ENCODE measurements around the gene GALNT7. TPM values are rescaled to one million over a fixed set of nuclear protein-coding genes. Genes with fewer than 3 reads are reported as not detected.

The GALNT7 gene
- total and polyA plus RNA-seq, 2 of the 13 experiments (the other 11 are each of a cell fraction or from before 2014, with no cell fraction given), result 0.08 to 0.13 TPM

- TF ChIP-seq, protein P1, sequence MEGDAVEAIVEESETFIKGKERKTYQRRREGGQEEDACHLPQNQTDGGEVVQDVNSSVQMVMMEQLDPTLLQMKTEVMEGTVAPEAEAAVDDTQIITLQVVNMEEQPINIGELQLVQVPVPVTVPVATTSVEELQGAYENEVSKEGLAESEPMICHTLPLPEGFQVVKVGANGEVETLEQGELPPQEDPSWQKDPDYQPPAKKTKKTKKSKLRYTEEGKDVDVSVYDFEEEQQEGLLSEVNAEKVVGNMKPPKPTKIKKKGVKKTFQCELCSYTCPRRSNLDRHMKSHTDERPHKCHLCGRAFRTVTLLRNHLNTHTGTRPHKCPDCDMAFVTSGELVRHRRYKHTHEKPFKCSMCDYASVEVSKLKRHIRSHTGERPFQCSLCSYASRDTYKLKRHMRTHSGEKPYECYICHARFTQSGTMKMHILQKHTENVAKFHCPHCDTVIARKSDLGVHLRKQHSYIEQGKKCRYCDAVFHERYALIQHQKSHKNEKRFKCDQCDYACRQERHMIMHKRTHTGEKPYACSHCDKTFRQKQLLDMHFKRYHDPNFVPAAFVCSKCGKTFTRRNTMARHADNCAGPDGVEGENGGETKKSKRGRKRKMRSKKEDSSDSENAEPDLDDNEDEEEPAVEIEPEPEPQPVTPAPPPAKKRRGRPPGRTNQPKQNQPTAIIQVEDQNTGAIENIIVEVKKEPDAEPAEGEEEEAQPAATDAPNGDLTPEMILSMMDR (CRISPR knock-in tag; IDR thresholded peaks at IDR 0.05), result no peak
- TF ChIP-seq ZSCAN30 (CRISPR knock-in tag; IDR thresholded peaks at IDR 0.05), result no peak
- no peak for TF ChIP-seq ZNF383 (CRISPR knock-in tag; IDR thresholded peaks at IDR 0.05; ENCODE audit: borderline replicate concordance)
These were observed 96.1 kb downstream of the GALNT7 start (continued) for GRCh38 chr4:173264684-173265185.

GRCh38 chr4:173265751-173266150 is 97.1 kb downstream of the GALNT7 start:
- no peak for DNase-seq (ENCODE audit: low spot score)
- Histone ChIP-seq H3K36me3 (replicated peaks in 1 of 2; ENCODE audit: control insufficient read depth in 1 of 2, insufficient read depth in 2 of 2, low read length in 2 of 2) (no peaks in the 10 kb centered on the region), H3K9ac (ENCODE audit: insufficient read depth, low read depth, low read length) (no peak overlapping the region), H3K4me1 (ENCODE audit: insufficient read depth, low read length) (no peaks in the 10 kb centered on the region), H3K27ac (ENCODE audit: extremely low read length, insufficient read depth, low read length) (no peak overlapping the region), H3K4me3 (replicated peaks in 1 of 3; ENCODE audit: insufficient read depth in 1 of 3, low read depth in 2 of 3, low read length in 3 of 3) (no peak overlapping the region), H3K27me3 (ENCODE audit: control insufficient read depth in 1 of 2, insufficient read depth in 2 of 2, low read length in 2 of 2) (no peaks in the 10 kb centered on the region), H4K20me1 (ENCODE audit: insufficient read depth, low read length) (no peaks in the 10 kb centered on the region), H3K9me3 (ENCODE audit: low read length) (no peaks in the 10 kb centered on the region), H2AFZ (ENCODE audit: low read length) (no peak overlapping the region), H3K79me2 (ENCODE audit: insufficient read depth, low read length) (no peaks in the 10 kb centered on the region), H3K4me2 (ENCODE audit: low read depth, low read length) (no peak overlapping the region)
- in situ Hi-C loops (cut with HindIII; ENCODE audit: extremely low pct_ligation_motif_present, low pct_unique_long_range_greater_than_20kb), result no loop called here
- WGBS (ENCODE audit: low lambda C conversion rate), result 30% methylated on average over 6 of the region's 6 CpGs
- BruUV-seq (replicated peaks), result no TSS peak
- ATAC-seq, result no peak
- intact Hi-C loops (cut with micrococcal nuclease; ENCODE audit: unreplicated experiment), result no loop called here
- no peak for FAIRE-seq
- POLR2A ChIA-PET, result no interaction called here
- CTCF ChIA-PET (ENCODE audit: low intra/inter-chr PET ratio, low total read pairs), result no interaction called here
- TF ChIP-seq FOXM1 (CRISPR knock-in tag; IDR thresholded peaks at IDR 0.05) (no peak), FOXP1 (IDR thresholded peaks at IDR 0.05) (no peak), FOXP1 (CRISPR knock-in tag; IDR thresholded peaks at IDR 0.05) (no peak), SRF (IDR thresholded peaks at IDR 0.05; ENCODE audit: low read depth, low read length) (no peak), ZBED4 (CRISPR knock-in tag; IDR thresholded peaks at IDR 0.05; ENCODE audit: borderline replicate concordance) (no peak), KDM6A (CRISPR knock-in tag; IDR thresholded peaks at IDR 0.05; ENCODE audit: low read depth) (no peak), ZNF225 (CRISPR knock-in tag; IDR thresholded peaks at IDR 0.05) (no peak), ZNF546 (CRISPR knock-in tag; conservative IDR thresholded peaks at IDR 0.05) (no peak), ISL2 (CRISPR knock-in tag; IDR thresholded peaks at IDR 0.05) (no peak), RBM39 (IDR thresholded peaks at IDR 0.05; ENCODE audit: low read depth, low read length, poor library complexity, severe bottlenecking) (no peak), HOXA3 (CRISPR knock-in tag; IDR thresholded peaks at IDR 0.05) (no peak), ZNF703 (CRISPR knock-in tag; IDR thresholded peaks at IDR 0.05; ENCODE audit: borderline replicate concordance) (no peak), PCBP2 (optimal IDR thresholded peaks at IDR 0.05; ENCODE audit: low read depth, low read length, poor library complexity, severe bottlenecking) (no peak)
- TF ChIP-seq, protein P2, sequence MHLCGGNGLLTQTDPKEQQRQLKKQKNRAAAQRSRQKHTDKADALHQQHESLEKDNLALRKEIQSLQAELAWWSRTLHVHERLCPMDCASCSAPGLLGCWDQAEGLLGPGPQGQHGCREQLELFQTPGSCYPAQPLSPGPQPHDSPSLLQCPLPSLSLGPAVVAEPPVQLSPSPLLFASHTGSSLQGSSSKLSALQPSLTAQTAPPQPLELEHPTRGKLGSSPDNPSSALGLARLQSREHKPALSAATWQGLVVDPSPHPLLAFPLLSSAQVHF (CRISPR knock-in tag; IDR thresholded peaks at IDR 0.05), result no peak
- TF ChIP-seq, protein P3, sequence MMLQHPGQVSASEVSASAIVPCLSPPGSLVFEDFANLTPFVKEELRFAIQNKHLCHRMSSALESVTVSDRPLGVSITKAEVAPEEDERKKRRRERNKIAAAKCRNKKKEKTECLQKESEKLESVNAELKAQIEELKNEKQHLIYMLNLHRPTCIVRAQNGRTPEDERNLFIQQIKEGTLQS (CRISPR knock-in tag; IDR thresholded peaks at IDR 0.05), result no peak

Data from HepG2 (cell line).